MCF 10A (cell line): ENCODE results near the gene ANKRD39. TPM values are rescaled to one million over a fixed set of nuclear protein-coding genes. Genes with fewer than 3 reads are reported as not detected.

Source experiments
- BruUV-seq: library from RNA; stranded (reverse); fragments of 400-500 nt; replicated peaks from 2 replicates; lab custom pipeline; 2021; lab: Mats Ljungman, UMichigan
- CTCF ChIA-PET: fragments of 300-600 bp; sonication (Branson Sonifier 250); formaldehyde crosslinking; extraction: SDS; loops from one replicate; lab custom pipeline; 2021; ENCODE audit warnings: antibody characterized with exemption, inconsistent platforms; lab: Yijun Ruan, JAX
- POLR2A ChIA-PET: fragments of 300-600, 350-650 bp; sonication (Branson Sonifier 250); formaldehyde crosslinking; extraction: SDS; loops from one replicate; lab custom pipeline; 2020; ENCODE audit warnings: antibody characterized with exemption, inconsistent platforms; lab: Yijun Ruan, JAX
- DNase-seq: peaks from one replicate; pipeline ENCODE4 v3.0.0-alpha.2; 2018; ENCODE audit not compliant: unreplicated experiment
- H3K27ac Mint-ChIP-seq: one replicate; pipeline ENCODE4 v1.8.0; 2022; ENCODE audit warnings: mild to moderate bottlenecking, low read depth, mixed read lengths; ENCODE audit not compliant: unreplicated experiment
- H3K27me3 Mint-ChIP-seq: one replicate; pipeline ENCODE4 v1.8.0; 2022; ENCODE audit warnings: mixed read lengths; ENCODE audit not compliant: insufficient read depth, unreplicated experiment
- H3K36me3 Mint-ChIP-seq: one replicate; pipeline ENCODE4 v1.8.0; 2022; ENCODE audit warnings: mild to moderate bottlenecking, moderate library complexity, mixed read lengths; ENCODE audit not compliant: insufficient read depth, unreplicated experiment
- H3K4me1 Mint-ChIP-seq: one replicate; pipeline ENCODE4 v1.8.0; 2022; ENCODE audit warnings: mixed read lengths; ENCODE audit not compliant: insufficient read depth, unreplicated experiment
- H3K4me3 Mint-ChIP-seq: one replicate; pipeline ENCODE4 v1.8.0; 2022; ENCODE audit warnings: mild to moderate bottlenecking, moderate library complexity, mixed read lengths; ENCODE audit not compliant: unreplicated experiment
- H3K9me3 Mint-ChIP-seq: one replicate; pipeline ENCODE4 v1.8.0; 2022; ENCODE audit warnings: mixed read lengths; ENCODE audit not compliant: unreplicated experiment
- intact Hi-C: fragments of 100-400 bp; cut with micrococcal nuclease; formaldehyde crosslinking; loops from 2 replicates; pipeline ENCODE4 v1.14.1; 2022
- total RNA-seq: library from RNA; stranded (reverse); gene quantifications from 2 replicates; pipeline ENCODE4 v1.2.3, GENCODE V29; 2022
- TF ChIP-seq, protein P1 (sequence below): fragments of 200-600 bp; IDR thresholded peaks from one replicate; pipeline ENCODE4 v1.8.0; 2022; ENCODE audit warnings: antibody characterized with exemption, mild to moderate bottlenecking; ENCODE audit not compliant: unreplicated experiment

The ANKRD39 gene
- total RNA-seq, 1 experiment from 2014 or later, result 14.0 TPM

DNA sequence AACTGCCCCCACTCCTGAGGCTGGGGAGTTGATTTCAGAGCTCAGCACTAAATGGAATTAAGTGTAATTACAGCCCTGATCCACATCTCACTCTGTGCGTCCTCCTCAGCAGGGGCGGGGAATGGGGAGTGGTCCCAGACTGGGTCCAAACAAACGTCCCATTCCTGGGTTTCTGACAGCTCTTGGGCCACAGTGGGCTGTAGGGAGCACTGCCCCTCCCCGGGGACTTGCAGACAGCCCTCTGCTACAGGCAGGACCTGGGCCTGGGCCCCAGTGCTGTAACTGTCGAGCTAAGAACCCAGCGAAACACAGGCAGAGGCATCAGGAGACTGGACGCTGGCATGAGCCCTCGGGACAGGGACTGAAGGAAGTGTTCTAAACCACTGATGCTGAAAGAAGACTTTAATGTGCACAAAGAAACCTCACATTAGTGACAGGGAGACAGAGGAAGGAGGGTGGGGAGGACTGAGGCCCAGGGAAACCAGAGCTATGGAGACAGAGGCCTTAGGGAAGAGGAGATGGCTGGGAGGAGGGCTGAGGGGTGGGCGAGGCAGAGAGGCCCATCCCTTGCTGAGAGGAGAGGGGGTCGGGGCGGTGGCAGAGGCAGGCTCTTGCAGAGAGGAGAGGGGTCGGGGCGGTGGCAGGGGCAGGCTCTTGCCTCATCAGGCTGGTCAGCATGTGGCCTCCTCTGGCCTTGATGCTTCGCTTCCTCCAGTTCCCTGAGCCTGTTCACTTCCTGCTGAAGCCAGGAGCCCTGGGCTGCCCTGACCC, 17.9 kb upstream of the ANKRD39 start:
- DNase-seq, result no peak
- Mint-ChIP-seq H3K27me3 (no peaks in the 10 kb centered on the region), H3K4me1 (no peaks in the 10 kb centered on the region), H3K27ac (no peak overlapping the region), H3K4me3 (no peak overlapping the region), H3K36me3 (no peaks in the 10 kb centered on the region), H3K9me3 (no peaks in the 10 kb centered on the region)
- BruUV-seq, result no TSS peak
- TF ChIP-seq, protein P1, sequence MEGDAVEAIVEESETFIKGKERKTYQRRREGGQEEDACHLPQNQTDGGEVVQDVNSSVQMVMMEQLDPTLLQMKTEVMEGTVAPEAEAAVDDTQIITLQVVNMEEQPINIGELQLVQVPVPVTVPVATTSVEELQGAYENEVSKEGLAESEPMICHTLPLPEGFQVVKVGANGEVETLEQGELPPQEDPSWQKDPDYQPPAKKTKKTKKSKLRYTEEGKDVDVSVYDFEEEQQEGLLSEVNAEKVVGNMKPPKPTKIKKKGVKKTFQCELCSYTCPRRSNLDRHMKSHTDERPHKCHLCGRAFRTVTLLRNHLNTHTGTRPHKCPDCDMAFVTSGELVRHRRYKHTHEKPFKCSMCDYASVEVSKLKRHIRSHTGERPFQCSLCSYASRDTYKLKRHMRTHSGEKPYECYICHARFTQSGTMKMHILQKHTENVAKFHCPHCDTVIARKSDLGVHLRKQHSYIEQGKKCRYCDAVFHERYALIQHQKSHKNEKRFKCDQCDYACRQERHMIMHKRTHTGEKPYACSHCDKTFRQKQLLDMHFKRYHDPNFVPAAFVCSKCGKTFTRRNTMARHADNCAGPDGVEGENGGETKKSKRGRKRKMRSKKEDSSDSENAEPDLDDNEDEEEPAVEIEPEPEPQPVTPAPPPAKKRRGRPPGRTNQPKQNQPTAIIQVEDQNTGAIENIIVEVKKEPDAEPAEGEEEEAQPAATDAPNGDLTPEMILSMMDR, result no peak
- intact Hi-C loops, result no loop called here
- ChIA-PET POLR2A (interaction anchor here (2.1 kb wide), 1 partner anchor 18 kb away, joined by 5 read pairs; the partner anchor contains the start of gene ANKRD39), CTCF (interaction anchor here (0.9 to 1.3 kb wide), 3 partner anchors 9 to 76 kb away, joined by 3 to 6 read pairs (median 4); partner anchors contain the start of gene ANKRD39)

DNA sequence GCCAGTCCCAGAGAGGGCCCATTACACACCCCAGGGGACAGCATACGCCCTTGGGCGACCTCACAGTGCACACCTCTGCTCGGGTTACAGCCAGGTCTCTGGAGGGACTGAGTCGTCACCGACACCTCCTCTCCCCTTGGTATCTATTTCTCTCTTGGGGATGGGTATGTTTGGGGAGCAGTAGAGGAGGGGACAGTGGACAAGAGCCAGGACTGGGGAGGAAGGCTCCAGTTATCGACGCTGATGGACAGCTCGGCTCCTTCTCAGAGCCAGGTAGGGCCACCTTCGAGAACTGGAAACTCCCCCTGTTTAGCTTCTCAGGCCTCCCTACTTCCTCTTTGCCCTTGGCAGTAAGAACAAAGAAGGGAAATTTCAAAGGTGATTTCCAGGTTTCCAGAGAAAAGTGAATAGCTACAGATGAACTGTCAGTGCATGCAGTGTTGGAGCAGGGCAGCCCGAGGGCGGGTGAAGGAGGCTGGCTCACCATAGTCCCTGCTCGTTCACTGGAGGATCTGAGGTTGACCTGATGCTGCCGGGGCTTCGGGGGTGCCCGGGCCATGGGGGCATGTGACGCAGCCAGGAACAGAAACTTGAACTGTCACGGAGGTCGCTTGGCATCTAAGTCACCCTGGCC, 16.5 kb upstream of the ANKRD39 start:
- no peak for DNase-seq
- intact Hi-C loops, result no loop called here
- Mint-ChIP-seq H3K9me3 (no peaks in the 10 kb centered on the region), H3K27me3 (no peaks in the 10 kb centered on the region), H3K36me3 (no peaks in the 10 kb centered on the region), H3K27ac (no peak overlapping the region), H3K4me3 (no peak overlapping the region), H3K4me1 (no peaks in the 10 kb centered on the region)
- CTCF ChIA-PET, result interaction anchor here (1.3 to 2.3 kb wide), 2 partner anchors 16 kb away, joined by 4 to 10 read pairs; partner anchors contain the start of gene ANKRD39
- POLR2A ChIA-PET, result interaction anchor here (2.1 kb wide), 1 partner anchor 17 kb away, joined by 5 read pairs; the partner anchor contains the start of gene ANKRD39
- TF ChIP-seq, protein P1, result no peak
- BruUV-seq, result no TSS peak

DNA sequence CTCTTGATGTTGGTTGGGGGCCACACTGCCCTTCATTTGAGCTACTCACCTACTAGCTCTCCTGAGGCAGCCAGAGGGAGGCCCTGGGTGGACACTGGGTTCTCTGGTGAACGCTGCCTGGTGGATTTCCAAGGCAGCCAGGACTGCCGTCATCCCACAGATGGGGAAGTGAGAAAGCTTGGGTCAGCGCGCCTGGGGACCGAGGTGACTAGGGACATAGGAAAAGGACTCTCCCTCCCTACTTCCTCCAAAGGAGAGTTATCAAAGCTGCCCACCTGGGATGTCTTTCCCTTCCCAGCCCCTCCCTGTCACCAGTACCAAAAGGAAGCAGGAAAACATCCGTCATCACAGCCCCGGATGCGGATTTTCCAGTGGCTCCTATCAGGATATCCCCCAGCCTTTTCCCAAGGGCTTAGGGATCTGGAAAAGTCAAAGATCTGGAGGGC, 15.9 kb upstream of the ANKRD39 start:
- Mint-ChIP-seq H3K36me3 (no peaks in the 10 kb centered on the region), H3K4me1 (no peaks in the 10 kb centered on the region), H3K4me3 (no peak overlapping the region), H3K9me3 (no peaks in the 10 kb centered on the region), H3K27ac (no peak overlapping the region), H3K27me3 (no peaks in the 10 kb centered on the region)
- no TSS peak for BruUV-seq
- ChIA-PET POLR2A (no interaction called here), CTCF (interaction anchor here (0.5 to 2.3 kb wide), 3 partner anchors 16 to 256 kb away, joined by 3 to 10 read pairs (median 3); partner anchors contain the start of gene ANKRD39)
- TF ChIP-seq, protein P1, result no peak
- DNase-seq, result no peak
- intact Hi-C loops, result no loop called here
